PFSK-1 (cell line): Measurements from ENCODE around the gene ZNF783.

ENCODE experiments used
- FOXP2 ChIP-seq: optimal IDR thresholded peaks from 2 replicates; pipeline ENCODE3; 2011; ENCODE audit warnings: borderline replicate concordance, control low read depth, inconsistent platforms; ENCODE audit not compliant: insufficient read depth; ENCODE audit errors: extremely low read length, extremely low read depth
- POLR2AphosphoS5 ChIP-seq: IDR thresholded peaks from 2 replicates; pipeline ENCODE4 v1.6.1; 2012; ENCODE audit warnings: low read depth, mild to moderate bottlenecking, control low read depth, low read length, moderate library complexity
- SIN3A ChIP-seq: IDR thresholded peaks from 2 replicates; pipeline ENCODE4 v1.6.1; 2012; ENCODE audit warnings: mild to moderate bottlenecking, low read length, moderate library complexity, borderline replicate concordance; ENCODE audit not compliant: insufficient read depth
- TAF1 ChIP-seq: IDR thresholded peaks from 2 replicates; pipeline ENCODE4 v1.6.1; 2012; ENCODE audit warnings: low read length, control low read depth, borderline replicate concordance; ENCODE audit not compliant: insufficient read depth
- TF ChIP-seq, protein P1 (sequence below), 2 experiments: IDR thresholded peaks; 2 replicates each; pipeline versions ENCODE4 v1.6.1 to v1.8.0; 2011 to 2012; ENCODE audit warnings: low read depth in 2 of 2, low read length in 2 of 2, control low read depth in 1 of 2, inconsistent platforms in 1 of 2, mild to moderate bottlenecking in 1 of 2, moderate library complexity in 1 of 2; ENCODE audit not compliant: insufficient read depth in 1 of 2

Gene ZNF783

DNA sequence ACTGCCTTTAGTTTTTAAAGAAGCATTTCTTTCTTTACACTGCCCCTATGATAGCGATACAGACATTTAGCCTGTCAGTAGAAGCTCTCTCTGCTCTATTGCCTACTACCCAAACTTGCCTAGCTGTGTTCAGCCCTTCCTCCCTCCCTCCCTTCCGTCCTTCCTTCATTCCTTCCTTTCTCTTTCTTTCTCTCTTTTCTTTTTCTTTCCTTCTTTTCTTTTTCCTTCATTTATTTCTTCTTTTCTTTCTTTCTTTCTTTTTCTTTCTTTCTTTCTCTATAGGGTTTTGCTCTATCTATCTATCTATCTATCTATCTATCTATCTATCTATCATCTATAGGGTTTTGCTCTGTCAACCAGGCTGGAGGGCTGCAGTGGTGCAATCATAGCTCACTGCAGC, 29.6 kb upstream of the ZNF783 start:
- no peak for TF ChIP-seq POLR2AphosphoS5
- no peak for TF ChIP-seq TAF1
- TF ChIP-seq, protein P1, sequence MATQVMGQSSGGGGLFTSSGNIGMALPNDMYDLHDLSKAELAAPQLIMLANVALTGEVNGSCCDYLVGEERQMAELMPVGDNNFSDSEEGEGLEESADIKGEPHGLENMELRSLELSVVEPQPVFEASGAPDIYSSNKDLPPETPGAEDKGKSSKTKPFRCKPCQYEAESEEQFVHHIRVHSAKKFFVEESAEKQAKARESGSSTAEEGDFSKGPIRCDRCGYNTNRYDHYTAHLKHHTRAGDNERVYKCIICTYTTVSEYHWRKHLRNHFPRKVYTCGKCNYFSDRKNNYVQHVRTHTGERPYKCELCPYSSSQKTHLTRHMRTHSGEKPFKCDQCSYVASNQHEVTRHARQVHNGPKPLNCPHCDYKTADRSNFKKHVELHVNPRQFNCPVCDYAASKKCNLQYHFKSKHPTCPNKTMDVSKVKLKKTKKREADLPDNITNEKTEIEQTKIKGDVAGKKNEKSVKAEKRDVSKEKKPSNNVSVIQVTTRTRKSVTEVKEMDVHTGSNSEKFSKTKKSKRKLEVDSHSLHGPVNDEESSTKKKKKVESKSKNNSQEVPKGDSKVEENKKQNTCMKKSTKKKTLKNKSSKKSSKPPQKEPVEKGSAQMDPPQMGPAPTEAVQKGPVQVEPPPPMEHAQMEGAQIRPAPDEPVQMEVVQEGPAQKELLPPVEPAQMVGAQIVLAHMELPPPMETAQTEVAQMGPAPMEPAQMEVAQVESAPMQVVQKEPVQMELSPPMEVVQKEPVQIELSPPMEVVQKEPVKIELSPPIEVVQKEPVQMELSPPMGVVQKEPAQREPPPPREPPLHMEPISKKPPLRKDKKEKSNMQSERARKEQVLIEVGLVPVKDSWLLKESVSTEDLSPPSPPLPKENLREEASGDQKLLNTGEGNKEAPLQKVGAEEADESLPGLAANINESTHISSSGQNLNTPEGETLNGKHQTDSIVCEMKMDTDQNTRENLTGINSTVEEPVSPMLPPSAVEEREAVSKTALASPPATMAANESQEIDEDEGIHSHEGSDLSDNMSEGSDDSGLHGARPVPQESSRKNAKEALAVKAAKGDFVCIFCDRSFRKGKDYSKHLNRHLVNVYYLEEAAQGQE (IDR thresholded peaks at IDR 0.05; ENCODE audit: insufficient read depth in 1 of 2, low read depth in 2 of 2, low read length in 2 of 2), result no peak
- TF ChIP-seq SIN3A, result no peak
- no peak for TF ChIP-seq FOXP2

DNA sequence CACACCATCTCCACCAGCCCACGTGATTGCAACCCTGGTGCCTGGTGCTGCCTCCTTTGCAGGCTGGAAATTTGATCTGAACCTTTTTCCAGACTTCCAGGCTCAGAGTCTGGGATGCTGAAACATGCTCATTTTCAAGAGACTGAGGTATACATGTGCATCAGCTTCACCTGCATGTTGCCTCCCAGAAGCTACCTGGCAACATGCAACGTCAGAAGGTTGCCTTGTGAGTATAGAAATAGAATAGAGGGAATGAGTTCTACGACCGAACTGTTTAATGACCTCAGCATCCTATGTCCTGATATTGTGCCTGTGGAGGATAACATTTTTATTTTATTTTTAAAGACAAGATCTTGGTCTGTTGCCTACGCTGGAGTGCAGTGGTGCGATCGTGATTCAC, 24.5 kb upstream of the ZNF783 start:
- TF ChIP-seq SIN3A, result no peak
- no peak for TF ChIP-seq FOXP2
- TF ChIP-seq TAF1, result no peak
- no peak for TF ChIP-seq POLR2AphosphoS5
- TF ChIP-seq, protein P1 (IDR thresholded peaks at IDR 0.05; ENCODE audit: insufficient read depth in 1 of 2, low read depth in 2 of 2, low read length in 2 of 2), result no peak

DNA sequence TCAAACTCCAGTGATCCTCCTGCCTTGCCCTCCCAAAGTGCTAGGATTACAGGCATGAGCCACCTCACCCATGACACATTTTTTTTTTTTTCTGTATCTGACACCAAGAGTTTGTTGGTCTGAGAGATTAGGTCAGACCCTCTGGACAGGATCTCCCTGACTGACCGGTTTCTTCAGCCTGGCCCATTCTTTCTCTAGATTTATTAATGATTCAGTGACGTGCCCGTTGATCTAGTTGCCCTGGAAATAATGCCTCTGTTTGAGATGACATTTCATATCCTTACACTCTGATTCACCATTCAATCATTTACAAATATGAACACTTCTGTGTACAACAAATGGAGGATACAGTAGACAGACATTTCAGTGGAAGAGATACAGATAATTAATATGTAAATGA, 23.9 kb upstream of the ZNF783 start:
- TF ChIP-seq POLR2AphosphoS5, result no peak
- TF ChIP-seq TAF1, result no peak
- TF ChIP-seq SIN3A, result no peak
- TF ChIP-seq FOXP2, result no peak
- TF ChIP-seq, protein P1 (IDR thresholded peaks at IDR 0.05; ENCODE audit: insufficient read depth in 1 of 2, low read depth in 2 of 2, low read length in 2 of 2), result no peak

DNA sequence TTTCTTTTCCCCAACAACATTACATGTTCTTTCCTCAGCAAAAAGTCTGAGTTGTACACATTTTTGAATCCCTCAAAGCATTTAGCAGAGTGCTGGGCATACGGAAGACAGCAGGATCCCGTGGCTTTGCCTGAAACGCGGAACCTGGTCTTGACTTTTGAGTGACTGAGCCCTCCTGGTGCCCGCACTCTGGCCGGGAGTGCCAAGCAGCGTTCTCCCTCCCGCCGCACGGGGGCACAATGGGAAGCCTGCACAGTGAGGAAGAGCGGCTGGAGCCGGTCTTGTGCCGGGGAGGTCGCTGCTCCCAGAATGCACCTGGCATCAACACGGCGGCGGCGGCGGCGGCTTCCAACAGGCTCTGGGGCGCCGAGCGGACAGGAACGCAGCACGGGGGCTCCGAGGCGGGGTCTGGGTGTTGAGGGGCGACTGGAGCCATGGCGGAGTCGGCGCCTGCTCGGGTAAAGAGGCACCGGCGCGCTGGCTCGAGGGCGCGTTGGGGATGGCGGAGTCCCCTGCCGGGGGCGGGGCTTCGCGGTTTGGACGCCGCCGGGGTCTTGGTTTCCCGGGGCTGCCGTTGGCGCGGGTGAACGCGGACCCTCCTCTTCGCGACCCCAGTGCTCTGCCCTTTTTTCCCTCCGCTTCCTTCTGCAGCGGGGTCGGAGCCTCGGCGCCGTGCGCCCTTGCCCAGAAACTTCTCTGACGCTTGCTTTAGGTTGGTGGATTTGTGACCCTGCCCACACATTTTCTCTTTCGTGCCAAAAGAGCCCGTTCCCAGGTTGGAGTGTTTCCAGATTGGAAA, 22.5 kb upstream of the ZNF783 start, which contains the start of gene ZNF212:
Gene ZNF212 (plus strand): TSS at position 307 of the 799 bp plus-strand sequence. CDS start 128 bp downstream, at position 435.
- TF ChIP-seq FOXP2, result peak; percentile 83
- TF ChIP-seq POLR2AphosphoS5, result peak; percentile 61
- TF ChIP-seq SIN3A, result 0 out of 2 replicates have a peak, but pooled peaks have one; percentile 13
- TF ChIP-seq TAF1, result peak; percentile 56; the same call in 1 of the 2 replicates
- TF ChIP-seq, protein P1 (IDR thresholded peaks at IDR 0.05; ENCODE audit: insufficient read depth in 1 of 2, low read depth in 2 of 2, low read length in 2 of 2), result 0 out of 4 replicates have a peak, but pooled peaks of 1 of the 2 experiments have one; percentile 34
